ENCODE data around the gene DLGAP4. TPM values are rescaled to one million over a fixed set of nuclear protein-coding genes. Genes with fewer than 3 reads are reported as not detected.

Gene DLGAP4
- total and polyA plus RNA-seq, 10 of the 15 experiments (the other 5 are each of a cell fraction or from before 2014, with no cell fraction given), result 0.42 to 43.3 (median 19.0) TPM

DNA sequence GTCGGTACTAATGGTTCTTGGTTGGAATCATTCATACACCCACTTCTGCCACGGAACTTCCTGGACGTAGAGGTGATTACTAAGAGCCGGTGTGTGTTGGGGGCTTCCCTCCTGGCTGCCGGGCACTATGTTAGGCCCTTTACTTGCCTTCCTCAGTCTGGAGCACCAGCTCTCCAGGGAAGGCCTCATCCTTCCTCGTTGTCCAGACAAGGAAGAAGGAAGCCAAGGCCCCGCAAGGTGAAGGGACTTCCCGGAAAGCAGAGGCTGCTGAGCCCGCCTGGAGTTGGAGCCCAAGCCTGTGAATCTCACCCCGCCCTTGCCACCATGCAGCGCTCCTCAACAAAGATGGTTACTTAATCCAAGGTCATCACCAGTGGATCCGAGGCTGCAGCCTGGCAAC is 43.7 kb upstream of the DLGAP4 start:
- ATAC-seq (no peak), FAIRE-seq (no peak), DNase-seq (ENCODE audit: low read depth, low spot score) (no peak)
- POLR2A ChIA-PET, result no interaction called here
- 61% methylated on average over 12 of the region's 12 CpGs for WGBS (ENCODE audit: insufficient coverage, insufficient replicate concordance, low lambda C conversion rate, missing lambda C conversion rate)
- intact Hi-C loops (cut with micrococcal nuclease; ENCODE audit: unreplicated experiment), result no loop called here
- in situ Hi-C loops (cut with MboI), result no loop called here
- H3K4me3 ChIP-seq, result no peak overlapping the region
- H3K9me3 ChIP-seq (replicated peaks; ENCODE audit: control insufficient read depth, insufficient read depth, low read length), result no peaks in the 10 kb centered on the region
- H3K9ac ChIP-seq (ENCODE audit: control insufficient read depth, insufficient read depth, low read length), result no peak overlapping the region
- BruUV-seq (replicated peaks), result no TSS peak
- no peaks in the 10 kb centered on the region for H3K79me2 ChIP-seq (ENCODE audit: control insufficient read depth, insufficient read depth, low read length)
- CTCF ChIA-PET, result no interaction called here
- no peak overlapping the region for H3K4me2 ChIP-seq (ENCODE audit: control insufficient read depth, insufficient read depth)
- SMC1A ChIA-PET (ENCODE audit: uncharacterized antibody, unreplicated experiment), result no interaction called here
- H4K20me1 ChIP-seq (ENCODE audit: control insufficient read depth, insufficient read depth), result no peaks in the 10 kb centered on the region
- H3K27ac ChIP-seq (ENCODE audit: control insufficient read depth, insufficient read depth), result no peak overlapping the region
- no peaks in the 10 kb centered on the region for H3K36me3 ChIP-seq (ENCODE audit: control insufficient read depth in 2 of 2, insufficient read depth in 2 of 2, low read length in 1 of 2)
- H3K4me1 ChIP-seq (ENCODE audit: control insufficient read depth, insufficient read depth, low read length), result no peaks in the 10 kb centered on the region
- no peak for TF ChIP-seq ESRRA (IDR thresholded peaks at IDR 0.05; ENCODE audit: low read length)
- no peak for TF ChIP-seq CREM (IDR thresholded peaks at IDR 0.05; ENCODE audit: low read depth)
- TF ChIP-seq PML (IDR thresholded peaks at IDR 0.05; ENCODE audit: low read length), result no peak
- no peak for TF ChIP-seq NFYA (IDR thresholded peaks at IDR 0.05; ENCODE audit: borderline replicate concordance, low read depth, low read length)
- no peak for TF ChIP-seq SRF (IDR thresholded peaks at IDR 0.05; ENCODE audit: low read depth in 2 of 2, low read length in 2 of 2)
- H2AFZ ChIP-seq (ENCODE audit: control insufficient read depth, low read depth, low read length), result no peak overlapping the region
- peaks cover 0 to 2% of the 10 kb centered on the region in 2 experiments; a peak in 2 of 4 replicates for H3K27me3 ChIP-seq (replicated peaks in 1 of 2; ENCODE audit: control insufficient read depth in 2 of 2, insufficient read depth in 2 of 2, low read length in 1 of 2)
- RAD21 ChIA-PET (ENCODE audit: unreplicated experiment), result no interaction called here

DNA sequence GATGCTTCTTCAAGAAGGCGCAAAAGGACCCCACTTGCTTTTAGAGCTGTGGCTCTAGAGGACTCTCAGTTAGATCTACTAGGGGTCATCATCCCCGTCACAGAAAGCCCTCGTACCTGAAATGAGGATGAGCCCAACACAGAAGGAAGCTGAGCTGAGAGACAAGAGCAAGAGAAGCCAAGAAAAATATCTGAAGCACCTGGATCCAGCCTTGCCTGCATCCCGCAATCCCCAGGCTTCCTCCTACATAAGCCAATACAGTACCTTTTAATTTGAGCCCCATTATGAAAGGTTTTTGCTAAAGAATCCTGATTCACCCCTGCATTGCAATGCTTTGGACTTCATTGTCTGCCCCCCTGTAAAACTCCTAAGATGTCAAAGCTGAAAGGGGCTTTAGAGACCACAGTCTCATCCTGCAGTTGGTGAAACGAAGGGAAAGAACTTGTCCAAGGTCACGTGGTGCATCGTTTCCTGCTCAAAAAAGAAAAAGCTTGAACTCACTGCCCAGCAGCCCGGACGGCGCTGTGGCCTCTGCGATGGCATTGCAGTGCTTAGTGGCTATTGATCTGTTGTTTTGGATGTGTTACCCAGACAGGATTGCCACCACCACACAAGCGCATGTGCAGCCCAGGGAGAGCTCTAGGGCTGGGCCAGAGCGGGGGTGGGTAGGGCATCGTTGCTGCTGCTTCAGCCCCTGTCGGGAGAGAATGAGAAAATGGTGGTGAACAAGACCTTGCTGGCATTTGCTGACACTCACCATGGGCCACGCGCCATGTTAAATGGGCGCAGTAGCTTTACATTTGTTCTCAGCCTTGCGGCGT is 41.5 kb upstream of the DLGAP4 start:
- POLR2A ChIA-PET, result no interaction called here
- no peak for TF ChIP-seq CREM (IDR thresholded peaks at IDR 0.05; ENCODE audit: low read depth)
- TF ChIP-seq PAX8 (IDR thresholded peaks at IDR 0.05), result no peak
- TF ChIP-seq, protein P1, sequence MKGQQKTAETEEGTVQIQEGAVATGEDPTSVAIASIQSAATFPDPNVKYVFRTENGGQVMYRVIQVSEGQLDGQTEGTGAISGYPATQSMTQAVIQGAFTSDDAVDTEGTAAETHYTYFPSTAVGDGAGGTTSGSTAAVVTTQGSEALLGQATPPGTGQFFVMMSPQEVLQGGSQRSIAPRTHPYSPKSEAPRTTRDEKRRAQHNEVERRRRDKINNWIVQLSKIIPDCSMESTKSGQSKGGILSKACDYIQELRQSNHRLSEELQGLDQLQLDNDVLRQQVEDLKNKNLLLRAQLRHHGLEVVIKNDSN (IDR thresholded peaks at IDR 0.05; ENCODE audit: borderline replicate concordance, extremely low read length, insufficient read depth, low read depth, low read length), result peak; percentile 16
- no peak overlapping the region for H2AFZ ChIP-seq (ENCODE audit: control insufficient read depth, low read depth, low read length)
- no peaks in the 10 kb centered on the region for H3K9me3 ChIP-seq (replicated peaks; ENCODE audit: control insufficient read depth, insufficient read depth, low read length)
- SMC1A ChIA-PET (ENCODE audit: uncharacterized antibody, unreplicated experiment), result no interaction called here
- in situ Hi-C loops (cut with MboI) (no loop called here), intact Hi-C loops (cut with micrococcal nuclease; ENCODE audit: unreplicated experiment) (no loop called here)
- H3K4me2 ChIP-seq (ENCODE audit: control insufficient read depth, insufficient read depth), result no peak overlapping the region
- FAIRE-seq (no peak), DNase-seq (ENCODE audit: low read depth, low spot score) (no peak), ATAC-seq (no peak)
- 58% methylated on average over 20 of the region's 20 CpGs for WGBS (ENCODE audit: insufficient coverage, insufficient replicate concordance, low lambda C conversion rate, missing lambda C conversion rate)
- H3K79me2 ChIP-seq (ENCODE audit: control insufficient read depth, insufficient read depth, low read length), result no peaks in the 10 kb centered on the region
- H3K9ac ChIP-seq (ENCODE audit: control insufficient read depth, insufficient read depth, low read length), result no peak overlapping the region
- no peak overlapping the region for H3K27ac ChIP-seq (ENCODE audit: control insufficient read depth, insufficient read depth)
- H3K27me3 ChIP-seq (replicated peaks in 1 of 2; ENCODE audit: control insufficient read depth in 2 of 2, insufficient read depth in 2 of 2, low read length in 1 of 2), result peaks cover 0 to 2% of the 10 kb centered on the region in 2 experiments; a peak in 2 of 4 replicates
- H3K4me1 ChIP-seq (ENCODE audit: control insufficient read depth, insufficient read depth, low read length), result no peaks in the 10 kb centered on the region
- H3K36me3 ChIP-seq (ENCODE audit: control insufficient read depth in 2 of 2, insufficient read depth in 2 of 2, low read length in 1 of 2), result no peaks in the 10 kb centered on the region
- H4K20me1 ChIP-seq (ENCODE audit: control insufficient read depth, insufficient read depth), result no peaks in the 10 kb centered on the region
- H3K4me3 ChIP-seq, result no peak overlapping the region
- RAD21 ChIA-PET (ENCODE audit: unreplicated experiment), result no interaction called here
- CTCF ChIA-PET, result no interaction called here
- BruUV-seq (replicated peaks), result no TSS peak

Measured in GM12878 (cell line).